DMS53 treated with DMSO at 0.1 percent for 48 hours (cell line): ENCODE data around the gene SLC22A12.
"Not testable (repeated sequence)": the region's sequence is repeated elsewhere in the genome, so short reads cannot be mapped to it uniquely, and the experiment has no call there.

Source experiments
- DNase-seq: peaks from one replicate; lab custom pipeline; 2025; ENCODE audit not compliant: unreplicated experiment; lab: John Stamatoyannopoulos, UW

The SLC22A12 gene

DNA sequence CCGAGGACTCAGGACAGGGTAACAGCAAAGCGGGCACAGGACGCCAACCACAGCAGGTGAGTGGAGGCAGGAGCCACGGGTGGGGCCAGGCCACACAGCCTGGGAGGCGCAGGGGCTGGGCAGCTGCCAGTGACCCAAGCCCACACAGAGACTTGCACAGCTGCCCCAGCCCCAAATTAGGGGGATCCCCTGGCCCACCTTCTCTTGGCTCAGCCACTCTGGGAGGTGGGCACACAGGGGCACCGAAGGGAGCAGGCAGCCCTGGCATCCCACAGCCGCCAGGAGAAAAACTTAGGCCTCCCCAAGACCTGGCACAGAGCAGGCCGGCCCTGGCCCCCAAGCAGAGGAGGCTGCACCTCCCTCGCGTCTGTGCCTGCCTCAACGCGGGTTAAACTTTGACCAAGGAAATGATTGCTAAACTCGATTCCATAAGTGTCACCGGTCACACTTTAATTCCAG lies at the start of gene SLC22A12:
Gene SLC22A12 (plus strand): TSS at position 458 of the 459 bp plus-strand sequence. CDS start 337 bp downstream, outside the sequence.
- DNase-seq: no peak

DNA sequence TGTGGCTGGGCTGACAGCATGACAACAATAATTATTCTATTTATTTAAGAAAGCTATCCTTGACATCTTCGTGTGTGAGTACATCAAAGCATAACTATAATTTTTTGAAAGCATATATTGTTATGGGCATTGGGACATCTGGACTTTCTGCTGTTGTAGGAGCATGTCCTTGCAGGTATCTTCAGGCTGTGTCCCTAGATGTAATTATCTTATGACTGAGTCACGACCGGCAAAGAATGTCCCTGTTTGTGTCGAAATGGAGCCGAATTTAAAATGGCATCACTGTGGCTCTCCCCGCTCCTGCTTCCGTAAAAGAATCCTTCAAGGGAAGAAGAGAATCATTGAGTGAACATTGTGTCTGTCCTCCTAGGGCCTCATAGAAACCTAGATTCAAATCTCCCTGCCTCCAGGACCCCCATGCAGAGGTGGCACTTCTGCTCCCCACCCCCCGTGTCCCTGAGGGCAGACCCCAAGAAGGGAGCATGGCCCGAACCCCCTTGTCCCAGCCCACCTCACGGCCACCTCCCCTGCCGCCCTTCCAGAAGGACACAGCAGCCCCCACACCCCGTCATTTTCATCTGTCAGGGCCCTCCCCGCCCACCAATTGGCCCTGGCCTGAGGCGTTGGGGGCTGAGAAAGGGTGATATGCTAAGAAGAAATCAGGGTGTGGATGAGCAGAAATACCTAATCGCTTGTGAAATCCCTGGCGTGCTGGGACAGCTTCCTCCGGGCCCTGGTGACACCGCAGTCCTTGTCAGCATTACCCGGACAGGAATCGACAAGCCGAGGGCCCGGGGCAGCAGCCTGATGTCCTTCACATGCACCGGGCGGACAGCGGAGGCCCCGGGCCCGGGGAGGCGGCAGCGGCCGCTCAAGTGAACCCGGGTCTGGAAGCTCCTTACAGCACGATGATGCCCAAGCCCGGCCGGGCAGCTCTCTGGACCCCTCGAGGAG lies 48.6 kb upstream of the SLC22A12 start:
- no peak for DNase-seq

GRCh38 chr11:64543818-64544217 lies 47.2 kb upstream of the SLC22A12 start:
- DNase-seq: no peak

- no peak for DNase-seq
Observed at GRCh38 chr11:64544616-64545296, 46.3 kb upstream of the SLC22A12 start.

GRCh38 chr11:64545619-64546018 lies 45.4 kb upstream of the SLC22A12 start:
- no peak for DNase-seq

GRCh38 chr11:64546176-64546575 lies 44.8 kb upstream of the SLC22A12 start:
- no peak for DNase-seq

DNA sequence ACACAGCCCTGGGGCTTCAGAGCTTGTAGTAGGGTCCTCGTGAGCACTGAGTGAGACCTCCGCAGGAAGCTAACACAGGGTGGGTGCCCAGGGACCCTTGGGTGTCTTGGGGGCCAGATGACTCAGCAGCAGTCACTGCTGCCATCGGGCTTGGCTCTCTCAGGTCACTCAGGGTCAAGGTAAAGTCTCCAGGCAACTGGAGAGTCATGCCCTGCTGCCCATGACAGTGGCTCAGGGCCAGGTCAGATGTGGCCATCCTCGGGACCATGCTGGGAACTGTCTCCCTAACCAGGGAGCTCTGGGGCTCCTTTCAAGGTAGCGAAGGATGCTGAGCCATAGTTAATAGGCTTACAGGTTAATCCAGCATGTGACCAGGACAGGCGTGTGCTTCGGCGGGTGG lies 44.4 kb upstream of the SLC22A12 start:
- DNase-seq: no peak

DNA sequence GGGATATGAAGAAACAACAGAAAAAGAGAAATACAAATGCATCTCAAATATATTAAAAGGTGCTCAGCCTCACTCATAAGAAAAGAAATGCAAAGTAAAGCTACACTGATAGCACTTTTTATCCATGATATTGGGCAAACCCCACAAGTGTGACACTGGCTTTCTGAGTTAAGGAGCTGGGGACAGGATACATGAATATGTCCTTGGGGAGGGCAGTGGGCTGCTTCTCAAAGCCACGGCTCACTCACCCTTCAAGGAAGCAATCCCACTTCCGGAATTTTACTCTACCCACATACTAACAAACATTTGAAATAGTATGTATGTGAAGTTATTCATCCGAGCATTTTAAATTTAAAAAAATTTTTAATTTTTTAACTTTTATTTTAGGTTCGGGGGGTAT lies 41.1 kb upstream of the SLC22A12 start:
- DNase-seq: no peak

GRCh38 chr11:64553554-64554201 lies 37.3 kb upstream of the SLC22A12 start:
- no peak for DNase-seq

- DNase-seq: no peak
Observed at GRCh38 chr11:64556044-64556720, 34.8 kb upstream of the SLC22A12 start.

DNA sequence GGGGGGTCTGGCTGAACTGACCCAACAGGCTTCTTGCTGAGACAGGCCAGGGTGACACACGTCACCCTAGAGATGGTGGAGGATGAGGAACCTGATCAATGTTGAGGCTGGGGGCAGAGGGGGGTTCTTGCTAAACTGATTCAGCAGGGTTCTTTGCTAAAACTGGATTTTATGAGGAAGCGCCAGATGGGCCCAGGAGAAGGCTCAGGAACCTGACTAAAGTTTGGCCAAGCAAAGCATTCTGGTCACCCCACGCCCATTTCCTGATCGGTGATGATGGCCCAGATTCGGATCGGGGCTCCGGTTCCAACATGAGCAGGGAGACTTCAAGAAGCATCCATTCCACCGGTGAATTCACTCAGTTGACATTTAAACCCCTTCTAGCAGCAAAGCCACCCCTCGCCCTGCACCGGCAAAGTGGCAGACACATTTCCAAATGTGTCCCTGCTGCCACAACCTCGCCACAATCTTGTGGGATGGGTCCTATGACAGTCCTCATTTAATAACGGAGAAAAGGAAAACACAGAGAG lies 34.2 kb upstream of the SLC22A12 start:
- DNase-seq: no peak

DNA sequence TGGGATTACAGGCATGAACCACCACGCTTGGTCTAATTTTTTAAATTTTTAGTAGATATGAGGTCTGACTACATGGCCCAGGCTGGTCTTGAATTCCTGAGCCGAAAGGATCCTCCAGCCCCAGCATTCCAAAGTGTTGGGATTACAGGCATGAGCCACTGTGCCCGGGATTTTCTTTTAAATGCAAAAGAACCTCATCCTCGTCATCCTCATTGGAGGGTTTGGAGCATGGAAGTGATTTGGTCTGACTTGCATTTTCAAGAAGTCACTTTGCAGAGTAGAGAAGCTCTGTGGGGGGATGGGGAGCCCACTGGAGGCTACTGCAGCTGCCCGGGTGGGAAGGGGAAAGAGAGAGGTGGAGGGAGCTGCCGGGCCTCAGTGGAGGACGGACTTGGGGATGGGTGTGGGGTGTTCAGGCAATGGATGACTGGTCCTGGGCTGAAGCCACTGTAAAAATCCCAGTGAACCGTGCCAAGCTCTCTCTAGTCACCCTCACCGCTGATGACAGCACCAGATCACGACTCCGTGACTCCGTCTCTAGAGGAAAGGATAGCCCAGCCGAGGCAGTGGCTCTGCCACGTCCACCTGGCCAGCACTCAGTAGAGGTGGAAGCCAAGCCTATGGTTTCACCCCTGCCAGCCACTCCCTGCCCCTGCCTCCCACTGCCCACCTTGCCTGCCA lies 32.8 kb upstream of the SLC22A12 start:
- no peak for DNase-seq

GRCh38 chr11:64558869-64559268 lies 32.2 kb upstream of the SLC22A12 start:
- no peak for DNase-seq

- no peak for DNase-seq
Observed at GRCh38 chr11:64559351-64560138, 31.5 kb upstream of the SLC22A12 start.

GRCh38 chr11:64560139-64560771 lies 30.8 kb upstream of the SLC22A12 start:
- DNase-seq: no peak

GRCh38 chr11:64560941-64561340 lies 30.1 kb upstream of the SLC22A12 start:
- no peak for DNase-seq

DNA sequence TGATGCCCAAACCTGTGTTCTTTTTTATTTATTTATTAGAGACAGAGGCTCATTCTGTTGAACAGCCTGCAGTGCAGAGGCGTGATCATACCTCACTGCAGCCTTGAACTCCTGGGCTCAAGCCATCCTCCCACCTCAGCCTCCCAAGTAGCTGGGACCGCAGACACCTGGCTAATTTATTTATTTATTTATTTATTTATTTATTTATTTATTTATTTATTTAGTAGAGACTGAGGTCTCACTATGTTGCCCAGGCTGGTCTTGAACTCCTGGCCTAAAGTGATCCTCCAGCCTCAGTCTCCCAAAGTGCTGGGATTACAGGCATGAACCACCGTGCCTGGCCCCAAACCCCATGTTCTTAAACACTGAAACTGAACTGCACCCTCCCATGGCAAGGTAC lies 29.6 kb upstream of the SLC22A12 start:
- not testable (repeated sequence) for DNase-seq

- DNase-seq: no peak
Observed at GRCh38 chr11:64561984-64562722, 28.9 kb upstream of the SLC22A12 start.
